ENCODE data around the gene NTM.

GRCh38 chr11:131883332-131883731, 512.9 kb downstream of the NTM start:
- TF ChIP-seq POLR2A (IDR thresholded peaks at IDR 0.05), result no peak
- no peak for TF ChIP-seq CTCF (IDR thresholded peaks at IDR 0.05)
- TF ChIP-seq POLR2AphosphoS5 (IDR thresholded peaks at IDR 0.05), result no peak
- no peak for TF ChIP-seq EP300 (IDR thresholded peaks at IDR 0.05)
